ENCODE measurements around the gene PUM1. TPM values are rescaled to one million over a fixed set of nuclear protein-coding genes. Genes with fewer than 3 reads are reported as not detected.
A peak's percentile ranks its signal among the peaks of the same experiment; 100 is the strongest.
"Not testable (repeated sequence)": the region's sequence is repeated elsewhere in the genome, so short reads cannot be mapped to it uniquely, and the experiment has no call there.

The PUM1 gene
- total RNA-seq, 1 donor from 2014 or later: 57.8 TPM

DNA sequence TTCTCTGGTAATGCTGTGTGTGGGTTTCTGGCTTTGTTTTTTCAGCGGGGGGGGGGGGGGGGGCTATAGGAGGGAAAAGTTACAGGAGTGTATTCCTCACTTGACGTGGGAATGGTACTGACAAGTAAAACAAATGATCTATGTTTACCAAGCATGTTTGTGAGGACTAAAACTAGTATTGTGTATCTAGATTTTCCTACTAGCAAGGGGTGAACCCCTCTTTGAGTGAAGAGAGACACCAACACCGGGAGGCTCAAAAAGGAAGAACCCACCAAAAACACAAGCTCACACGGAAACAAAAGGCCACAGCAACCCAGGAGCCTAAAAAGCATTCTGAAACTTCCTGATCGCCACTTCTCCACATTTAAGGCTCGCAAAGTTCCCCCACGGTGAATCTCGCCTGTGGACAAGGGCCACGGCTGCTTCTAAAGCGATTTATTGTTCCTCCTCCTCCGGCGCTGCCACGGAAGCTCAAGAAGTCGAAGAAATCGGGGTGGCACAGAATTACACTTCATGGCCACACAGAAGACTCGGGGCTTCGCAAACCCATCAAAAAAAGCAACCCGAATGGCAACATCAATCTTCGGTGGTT is 703 bp downstream of the PUM1 start:
- no peak for DNase-seq (ENCODE audit: low spot score)

GRCh38 chr1:31064111-31064717 is 1.3 kb downstream of the PUM1 start:
- DNase-seq (ENCODE audit: low spot score): peak; percentile 10

DNA sequence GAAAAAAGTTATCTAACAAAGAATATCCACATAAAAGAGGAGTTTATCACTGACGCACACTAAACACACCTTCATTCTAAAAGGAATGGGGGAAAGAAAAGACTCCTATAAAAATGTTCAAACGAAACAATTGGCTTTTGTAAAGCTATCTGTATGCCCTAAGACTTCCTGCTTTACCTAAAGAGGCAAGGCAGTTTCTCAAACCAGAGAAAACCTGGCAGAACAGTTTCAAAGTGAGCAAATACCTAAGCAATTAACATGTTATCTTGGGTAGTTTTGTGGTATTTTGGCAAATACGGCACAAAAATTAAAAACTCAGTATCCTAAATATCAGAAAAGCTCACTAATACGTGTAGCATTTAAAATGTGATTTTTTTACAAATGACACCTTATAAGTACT is 1.9 kb downstream of the PUM1 start:
- DNase-seq (ENCODE audit: low spot score): peak; percentile 23

- DNase-seq (ENCODE audit: low spot score): no peak
Observed at GRCh38 chr1:31062867-31063380, 2.6 kb downstream of the PUM1 start.

GRCh38 chr1:31062162-31062866 is 3.2 kb downstream of the PUM1 start:
- not testable (repeated sequence) for DNase-seq (ENCODE audit: low spot score)

GRCh38 chr1:31058012-31058411 is 7.5 kb downstream of the PUM1 start:
- DNase-seq (ENCODE audit: low spot score): no peak

DNA sequence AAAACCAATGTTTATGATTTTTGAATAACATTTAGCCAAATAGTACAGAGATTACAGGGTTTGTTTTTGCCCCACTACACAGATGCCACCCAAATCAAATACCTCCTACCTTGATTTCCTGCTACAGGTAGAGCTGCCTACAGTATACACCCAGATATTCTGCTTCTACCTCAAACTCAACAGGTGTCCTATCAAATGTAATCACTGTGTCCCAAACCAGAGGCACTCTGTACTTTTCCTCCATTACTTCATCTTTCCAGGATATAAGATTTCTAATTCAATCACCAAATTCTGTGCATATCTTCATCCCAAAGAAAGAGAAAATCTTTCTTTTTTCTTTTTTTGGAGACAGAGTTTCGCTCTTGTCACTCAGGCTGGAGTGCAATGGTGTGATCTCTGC is 9.6 kb downstream of the PUM1 start:
- DNase-seq (ENCODE audit: low spot score): no peak

GRCh38 chr1:31055501-31055900 is 10.0 kb downstream of the PUM1 start:
- DNase-seq (ENCODE audit: low spot score): no peak

- no peak for DNase-seq (ENCODE audit: low spot score)
Observed at GRCh38 chr1:31054958-31055481, 10.5 kb downstream of the PUM1 start.

DNA sequence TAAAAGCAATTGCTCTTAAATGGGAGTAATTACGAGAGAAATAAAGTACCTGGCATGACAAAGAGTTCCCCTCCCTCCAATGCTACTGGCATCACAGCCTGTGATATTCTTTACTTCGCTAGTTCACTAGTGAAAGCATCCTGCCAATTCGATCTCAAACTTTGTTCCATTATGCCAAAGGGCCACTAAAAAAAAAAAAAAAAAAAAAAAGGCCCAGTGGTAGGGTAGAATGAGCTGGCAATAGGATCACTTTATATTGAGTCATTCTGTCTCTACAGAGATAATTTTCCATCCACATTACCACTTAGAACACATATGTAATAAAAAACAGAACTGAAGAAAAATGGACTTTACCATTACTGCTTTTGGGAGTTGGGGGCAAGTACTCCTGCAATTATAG is 11.2 kb downstream of the PUM1 start:
- DNase-seq (ENCODE audit: low spot score): no peak

GRCh38 chr1:31052613-31053012 is 12.9 kb downstream of the PUM1 start:
- not testable (repeated sequence) for DNase-seq (ENCODE audit: low spot score)

DNA sequence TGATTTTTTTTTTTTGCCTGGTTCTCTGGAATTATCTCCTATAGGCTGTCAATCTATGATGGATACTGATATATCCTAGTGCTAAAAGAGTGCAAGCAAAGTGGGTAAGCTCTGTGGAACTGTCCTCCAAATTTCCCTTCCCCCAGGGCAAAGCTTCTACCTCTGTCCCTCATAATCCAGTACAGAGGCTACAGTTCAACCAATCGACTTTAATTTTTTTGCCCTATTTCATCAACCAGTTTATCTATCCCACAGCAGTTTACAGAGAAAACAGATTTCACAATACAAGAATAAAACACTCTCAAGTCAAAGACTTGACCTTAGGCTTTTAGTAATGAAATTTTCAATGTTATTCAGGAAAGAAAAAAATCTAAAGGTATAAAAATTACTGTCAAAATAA is 13.9 kb downstream of the PUM1 start:
- no peak for DNase-seq (ENCODE audit: low spot score)

DNA sequence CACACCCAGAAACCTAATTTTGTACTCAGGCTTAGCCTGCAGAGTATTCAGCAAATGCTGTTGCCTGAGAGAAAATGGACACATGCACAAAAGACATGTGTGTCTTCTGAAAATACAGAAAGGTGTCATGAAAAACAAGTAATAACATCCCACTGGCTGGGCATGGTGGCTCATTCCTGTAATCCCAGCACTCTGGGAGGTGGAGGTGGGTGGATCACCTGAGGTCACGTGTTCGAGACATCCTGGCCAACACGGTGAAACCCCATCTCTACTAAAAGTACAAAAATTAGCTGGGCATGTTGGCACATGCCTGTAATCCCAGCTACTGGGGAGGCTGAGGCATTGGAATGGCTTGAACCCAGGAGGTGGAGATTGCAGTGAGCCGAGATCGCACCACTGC is 18.0 kb downstream of the PUM1 start:
- not testable (repeated sequence) for DNase-seq (ENCODE audit: low spot score)

DNA sequence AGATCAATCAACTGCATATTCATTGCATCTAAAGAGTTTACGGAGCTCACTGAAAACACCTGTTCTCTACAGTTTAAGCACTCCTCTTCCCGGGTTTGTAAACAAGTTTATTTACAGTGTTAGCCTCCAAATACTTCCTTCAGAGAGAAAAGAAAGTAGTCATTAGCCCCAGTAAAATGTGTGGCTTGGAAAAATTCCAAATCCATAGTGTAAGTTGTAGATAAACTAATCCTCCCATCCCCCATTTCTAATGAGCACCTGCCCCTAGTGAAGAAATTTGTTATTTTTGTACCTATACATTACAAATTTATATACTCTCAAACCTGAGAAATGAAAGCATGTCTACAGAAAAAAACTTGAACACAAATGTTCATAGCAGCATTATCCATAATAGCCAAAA is 21.9 kb downstream of the PUM1 start:
- DNase-seq (ENCODE audit: low spot score): no peak

DNA sequence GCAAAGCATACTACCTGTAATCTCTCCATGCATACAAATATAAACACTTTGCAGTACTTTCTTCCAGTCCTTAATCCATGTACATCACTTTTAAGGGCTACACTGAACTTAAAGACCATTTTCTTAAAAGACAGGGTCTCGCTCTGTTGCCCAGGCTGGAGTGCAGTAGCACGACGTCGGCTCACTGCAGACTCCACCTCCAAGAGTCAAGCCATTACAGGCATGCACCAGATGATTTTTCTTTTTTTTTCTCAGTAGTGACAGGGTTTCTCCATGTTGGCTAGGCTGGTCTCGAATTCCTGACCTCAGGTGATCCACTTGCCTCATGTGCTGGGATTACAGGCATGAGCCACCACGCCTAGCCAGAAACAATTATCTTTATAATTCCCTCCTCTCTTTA is 22.9 kb downstream of the PUM1 start:
- no peak for DNase-seq (ENCODE audit: low spot score)

DNA sequence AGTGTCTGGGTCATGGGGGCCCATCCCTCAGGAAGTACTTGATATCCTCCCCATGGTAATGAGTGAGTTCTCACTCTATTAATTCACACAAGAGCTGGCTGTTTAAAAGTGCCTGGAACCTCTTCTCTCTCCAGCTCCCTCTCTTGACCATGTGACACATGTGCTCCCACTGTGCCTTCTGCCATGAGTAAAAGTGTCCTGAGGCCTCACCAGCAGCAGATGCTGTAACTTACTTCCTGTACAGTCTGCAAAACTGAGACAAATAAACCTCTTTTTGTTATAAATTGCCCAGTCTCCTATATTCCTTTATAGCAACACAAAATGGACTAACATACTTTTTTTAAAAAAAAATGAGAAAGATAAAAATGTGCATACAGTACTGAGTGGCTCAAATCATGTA is 24.0 kb downstream of the PUM1 start:
- no peak for DNase-seq (ENCODE audit: low spot score)

DNA sequence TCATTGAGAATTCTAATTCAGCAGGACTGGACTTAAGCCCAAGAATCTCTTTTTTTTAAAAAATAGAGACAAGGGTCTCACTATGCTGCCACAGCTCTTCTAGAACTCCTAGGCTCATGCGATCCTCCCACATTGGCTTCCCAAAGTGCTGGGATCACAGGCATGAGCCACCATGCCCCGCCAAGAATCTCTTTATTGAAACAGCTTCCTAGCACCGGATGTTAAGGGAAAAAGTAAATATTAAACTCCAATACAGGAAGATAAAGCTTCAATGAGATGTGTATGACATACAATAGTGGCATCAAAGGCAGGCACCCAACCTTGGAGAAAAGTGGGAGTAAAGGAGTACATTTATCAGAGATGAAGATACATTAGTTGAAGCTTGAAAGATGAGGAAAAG is 25.5 kb downstream of the PUM1 start:
- DNase-seq (ENCODE audit: low spot score): no peak

DNA sequence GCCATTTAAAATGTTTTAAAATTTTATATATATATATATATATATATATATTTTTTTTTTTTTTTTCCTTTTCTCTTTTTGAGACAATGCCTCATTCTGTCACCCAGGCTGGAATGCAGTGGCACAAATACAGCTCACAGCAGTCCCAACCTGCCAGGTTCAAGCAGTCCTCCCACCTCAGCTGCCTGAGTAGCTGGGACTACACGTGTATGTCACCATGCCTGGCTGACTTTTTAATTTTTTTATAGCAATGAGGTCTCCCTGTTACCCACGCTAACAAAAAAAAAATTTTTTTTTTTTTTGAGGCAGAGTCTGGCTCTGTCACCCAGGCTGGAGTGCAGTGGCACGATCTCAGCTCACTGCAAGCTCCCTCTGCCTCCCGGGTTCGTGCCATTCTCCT is 26.6 kb downstream of the PUM1 start:
- not testable (repeated sequence) for DNase-seq (ENCODE audit: low spot score)

DNA sequence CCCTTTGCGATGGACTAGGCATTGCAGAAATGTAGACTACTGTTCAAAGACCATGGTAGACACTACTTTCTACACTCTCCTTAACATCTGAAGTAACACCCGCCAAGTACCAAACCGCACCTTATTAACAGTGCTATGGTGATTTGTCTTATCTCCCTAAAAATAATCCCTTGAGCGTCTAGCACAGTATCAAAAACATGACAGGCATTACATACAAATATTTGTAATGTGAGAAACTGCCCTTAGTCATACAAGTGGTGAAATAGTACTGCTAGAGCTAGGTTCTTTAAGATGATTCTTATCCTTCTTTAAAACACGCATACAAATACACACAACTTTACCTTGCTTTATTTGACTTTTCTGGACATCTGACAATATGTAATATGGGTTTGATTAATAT is 27.2 kb downstream of the PUM1 start:
- DNase-seq (ENCODE audit: low spot score): peak; percentile 73

- DNase-seq (ENCODE audit: low spot score): no peak
Observed at GRCh38 chr1:31036749-31037500, 28.6 kb downstream of the PUM1 start.

GRCh38 chr1:31033598-31033997 is 31.9 kb downstream of the PUM1 start:
- no peak for DNase-seq (ENCODE audit: low spot score)

DNA sequence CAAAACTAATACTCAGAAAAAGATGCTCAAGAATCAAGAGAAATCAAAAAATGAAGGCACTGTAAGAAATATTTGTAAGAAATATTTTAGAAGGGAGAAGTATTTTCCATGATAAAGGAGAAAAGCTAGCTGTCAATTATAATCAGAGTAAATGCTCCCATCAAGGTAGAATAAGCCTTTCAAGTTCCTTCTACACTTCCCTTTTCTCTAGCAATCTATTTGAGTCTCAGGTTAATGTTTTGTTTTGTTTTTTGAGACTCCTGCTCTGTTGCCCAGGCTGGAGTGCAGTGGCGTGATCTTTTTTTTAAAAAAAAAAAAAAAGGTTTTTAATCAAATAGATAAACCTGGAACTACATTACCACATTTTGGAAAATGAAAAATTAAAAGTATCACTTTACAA is 33.3 kb downstream of the PUM1 start:
- DNase-seq (ENCODE audit: low spot score): no peak
